Endothelial cell of umbilical vein (primary cell): ENCODE data around the gene PRIMA1.

Experiments
- CTCF ChIP-seq, 2 donors: IDR thresholded peaks; 1 replicate in 1 of 2; 2 replicates in 1 of 2; pipeline ENCODE4 v1.5.1; 2011; ENCODE audit warnings: low read length in 2 of 2, mild to moderate bottlenecking in 2 of 2, moderate library complexity in 2 of 2, control low read depth in 1 of 2, inconsistent platforms in 1 of 2, low read depth in 1 of 2; ENCODE audit not compliant: insufficient read depth in 1 of 2; ENCODE audit errors: extremely low read depth in 1 of 2
- EZH2 ChIP-seq: IDR thresholded peaks from 2 replicates; pipeline ENCODE4 v1.6.1; 2012; ENCODE audit warnings: borderline replicate concordance, low read depth, mild to moderate bottlenecking, moderate library complexity, low read length, inconsistent platforms; ENCODE audit not compliant: severe bottlenecking
- MAX ChIP-seq: IDR thresholded peaks from 2 replicates; pipeline ENCODE4 v1.6.1; 2011; ENCODE audit not compliant: insufficient read depth, insufficient read length
- MYC ChIP-seq: IDR thresholded peaks from one replicate; pipeline ENCODE4 v1.6.1; 2011; ENCODE audit warnings: mild to moderate bottlenecking, low read depth, low read length
- POLR2A ChIP-seq: IDR thresholded peaks from 2 replicates; pipeline ENCODE4 v1.6.1; 2012; ENCODE audit warnings: low read depth, mild to moderate bottlenecking, control low read depth, low read length
- POLR2AphosphoS5 ChIP-seq: IDR thresholded peaks from 2 replicates; pipeline ENCODE4 v1.6.1; 2012; ENCODE audit warnings: low read depth, mild to moderate bottlenecking, control low read depth, low read length, moderate library complexity; ENCODE audit not compliant: insufficient read depth

- no peak for TF ChIP-seq MYC
- no peak for TF ChIP-seq POLR2A
- TF ChIP-seq MAX = no peak
- no peak for TF ChIP-seq CTCF (IDR thresholded peaks at IDR 0.05; ENCODE audit: extremely low read depth in 1 of 2, insufficient read depth in 1 of 2, low read depth in 1 of 2, low read length in 2 of 2)
- TF ChIP-seq EZH2 = no peak
- TF ChIP-seq POLR2AphosphoS5 = no peak
Observed at GRCh38 chr14:93752980-93753561, 35.2 kb downstream of the PRIMA1 start.
